PC-3 (cell line): ENCODE measurements around the gene UFSP1.

Source experiments
- EZH2 ChIP-seq: fragments of 300-600 bp; sonication (generic); IDR thresholded peaks from one replicate; pipeline ENCODE4 v1.6.1; 2017; ENCODE audit warnings: antibody characterized with exemption, mild to moderate bottlenecking, low read length; ENCODE audit not compliant: unreplicated experiment
- EZH2phosphoT487 ChIP-seq: fragments of 300-600 bp; sonication (generic); IDR thresholded peaks from 2 replicates; pipeline ENCODE4 v1.6.1; 2018; ENCODE audit warnings: mild to moderate bottlenecking, antibody characterized with exemption, low read length, borderline replicate concordance
- TF ChIP-seq, protein P1 (sequence below): fragments of 300-600 bp; sonication (generic); conservative IDR thresholded peaks from 2 replicates; pipeline ENCODE4 v1.5.1; 2017; ENCODE audit warnings: antibody characterized with exemption, low read depth, mild to moderate bottlenecking, low read length

GRCh38 chr7:100855515-100855914 is 34.0 kb downstream of the UFSP1 start:
- TF ChIP-seq EZH2 (no peak), EZH2phosphoT487 (no peak)
- TF ChIP-seq, protein P1, sequence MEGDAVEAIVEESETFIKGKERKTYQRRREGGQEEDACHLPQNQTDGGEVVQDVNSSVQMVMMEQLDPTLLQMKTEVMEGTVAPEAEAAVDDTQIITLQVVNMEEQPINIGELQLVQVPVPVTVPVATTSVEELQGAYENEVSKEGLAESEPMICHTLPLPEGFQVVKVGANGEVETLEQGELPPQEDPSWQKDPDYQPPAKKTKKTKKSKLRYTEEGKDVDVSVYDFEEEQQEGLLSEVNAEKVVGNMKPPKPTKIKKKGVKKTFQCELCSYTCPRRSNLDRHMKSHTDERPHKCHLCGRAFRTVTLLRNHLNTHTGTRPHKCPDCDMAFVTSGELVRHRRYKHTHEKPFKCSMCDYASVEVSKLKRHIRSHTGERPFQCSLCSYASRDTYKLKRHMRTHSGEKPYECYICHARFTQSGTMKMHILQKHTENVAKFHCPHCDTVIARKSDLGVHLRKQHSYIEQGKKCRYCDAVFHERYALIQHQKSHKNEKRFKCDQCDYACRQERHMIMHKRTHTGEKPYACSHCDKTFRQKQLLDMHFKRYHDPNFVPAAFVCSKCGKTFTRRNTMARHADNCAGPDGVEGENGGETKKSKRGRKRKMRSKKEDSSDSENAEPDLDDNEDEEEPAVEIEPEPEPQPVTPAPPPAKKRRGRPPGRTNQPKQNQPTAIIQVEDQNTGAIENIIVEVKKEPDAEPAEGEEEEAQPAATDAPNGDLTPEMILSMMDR: no peak
